ENCODE results near the gene PEX1. TPM values are rescaled to one million over a fixed set of nuclear protein-coding genes. Genes with fewer than 3 reads are reported as not detected.

PEX1 gene
- total and polyA plus RNA-seq, 4 experiments from 2014 or later: 9.6 to 38.0 (median 23.2) TPM

- ChIA-PET POLR2A (ENCODE audit: partially characterized antibody) (no interaction called here), CTCF (ENCODE audit: partially characterized antibody) (interaction anchor here (1.2 kb wide), 1 partner anchor 48 kb away, joined by 3 read pairs; no protein-coding TSS in a partner anchor)
- no peak for DNase-seq
- no peaks in the 10 kb centered on the region for H3K27me3 Mint-ChIP-seq
- no peaks in the 10 kb centered on the region for H3K9me3 Mint-ChIP-seq
- peaks cover 3% of the 10 kb centered on the region for H3K36me3 ChIP-seq (ENCODE audit: insufficient read depth, low read length)
- peaks cover 33 to 37% of the 10 kb centered on the region in 2 donors for H3K36me3 Mint-ChIP-seq
- H3K27me3 ChIP-seq (ENCODE audit: insufficient read depth, low read length): no peaks in the 10 kb centered on the region
- no peaks in the 10 kb centered on the region for H3K9me3 ChIP-seq (ENCODE audit: control insufficient read depth in 1 of 2, low read length in 2 of 2)
- H3K27ac Mint-ChIP-seq: no peak overlapping the region
- H3K4me3 Mint-ChIP-seq: no peak overlapping the region
- no peak overlapping the region for H3K4me3 ChIP-seq (ENCODE audit: low read length in 2 of 2)
- H3K4me1 ChIP-seq (ENCODE audit: insufficient read depth, low read length): no peaks in the 10 kb centered on the region
- intact Hi-C loops (cut with micrococcal nuclease): no loop called here
- peaks cover 0 to 2% (median under 1%) of the 10 kb centered on the region in 4 donors for H3K4me1 Mint-ChIP-seq
- H3K27ac ChIP-seq (ENCODE audit: low read depth, low read length): no peak overlapping the region
These were observed 19.4 kb downstream of the PEX1 start for GRCh38 chr7:92508946-92509345.

DNA sequence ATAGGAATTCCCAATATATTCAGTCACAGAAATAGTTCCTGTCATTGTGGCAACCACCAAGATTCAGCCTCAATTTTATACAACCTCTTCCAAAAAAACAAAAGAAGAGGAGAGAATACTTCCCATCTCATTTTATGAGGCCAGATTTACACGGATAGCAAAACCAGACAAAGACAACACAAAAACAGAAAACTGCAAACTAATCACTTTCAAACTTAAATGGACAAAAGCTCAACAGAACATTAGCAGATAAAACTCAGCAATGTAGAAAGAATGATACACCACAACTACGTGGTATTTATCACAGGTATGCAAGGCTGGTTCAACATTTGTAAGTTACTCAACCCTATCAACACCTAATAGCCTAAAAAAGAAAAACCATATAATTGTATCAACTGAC is 22.0 kb downstream of the PEX1 start:
- DNase-seq: no peak
- Mint-ChIP-seq H3K9me3 (no peaks in the 10 kb centered on the region), H3K4me3 (no peak overlapping the region), H3K27ac (peak overlapping the region in 2 of 7 donors; percentile 3 to 68), H3K27me3 (no peaks in the 10 kb centered on the region), H3K36me3 (peaks cover 37 to 44% of the 10 kb centered on the region in 2 donors), H3K4me1 (no peaks in the 10 kb centered on the region)
- H3K4me3 ChIP-seq (ENCODE audit: low read length in 2 of 2): no peak overlapping the region
- no peaks in the 10 kb centered on the region for H3K9me3 ChIP-seq (ENCODE audit: control insufficient read depth in 1 of 2, low read length in 2 of 2)
- no peak overlapping the region for H3K27ac ChIP-seq (ENCODE audit: low read depth, low read length)
- H3K4me1 ChIP-seq (ENCODE audit: insufficient read depth, low read length): no peaks in the 10 kb centered on the region
- ChIA-PET POLR2A (ENCODE audit: partially characterized antibody) (no interaction called here), CTCF (ENCODE audit: partially characterized antibody) (no interaction called here)
- intact Hi-C loops (cut with micrococcal nuclease): no loop called here
- H3K27me3 ChIP-seq (ENCODE audit: insufficient read depth, low read length): no peaks in the 10 kb centered on the region
- peaks cover 12% of the 10 kb centered on the region for H3K36me3 ChIP-seq (ENCODE audit: insufficient read depth, low read length)

- Mint-ChIP-seq H3K27me3 (no peaks in the 10 kb centered on the region), H3K27ac (peak overlapping the region in 1 of 7 donors; percentile 21), H3K4me1 (no peaks in the 10 kb centered on the region), H3K36me3 (peaks cover 52 to 58% of the 10 kb centered on the region in 2 donors), H3K4me3 (no peak overlapping the region), H3K9me3 (no peaks in the 10 kb centered on the region)
- intact Hi-C loops (cut with micrococcal nuclease): no loop called here
- peaks cover 25% of the 10 kb centered on the region for H3K36me3 ChIP-seq (ENCODE audit: insufficient read depth, low read length)
- no peak overlapping the region for H3K4me3 ChIP-seq (ENCODE audit: low read length in 2 of 2)
- DNase-seq: no peak
- no peaks in the 10 kb centered on the region for H3K9me3 ChIP-seq (ENCODE audit: control insufficient read depth in 1 of 2, low read length in 2 of 2)
- ChIA-PET POLR2A (ENCODE audit: partially characterized antibody) (no interaction called here), CTCF (ENCODE audit: partially characterized antibody) (no interaction called here)
- H3K27me3 ChIP-seq (ENCODE audit: insufficient read depth, low read length): no peaks in the 10 kb centered on the region
- no peaks in the 10 kb centered on the region for H3K4me1 ChIP-seq (ENCODE audit: insufficient read depth, low read length)
- no peak overlapping the region for H3K27ac ChIP-seq (ENCODE audit: low read depth, low read length)
These were observed 23.8 kb downstream of the PEX1 start for GRCh38 chr7:92504563-92504962.

DNA sequence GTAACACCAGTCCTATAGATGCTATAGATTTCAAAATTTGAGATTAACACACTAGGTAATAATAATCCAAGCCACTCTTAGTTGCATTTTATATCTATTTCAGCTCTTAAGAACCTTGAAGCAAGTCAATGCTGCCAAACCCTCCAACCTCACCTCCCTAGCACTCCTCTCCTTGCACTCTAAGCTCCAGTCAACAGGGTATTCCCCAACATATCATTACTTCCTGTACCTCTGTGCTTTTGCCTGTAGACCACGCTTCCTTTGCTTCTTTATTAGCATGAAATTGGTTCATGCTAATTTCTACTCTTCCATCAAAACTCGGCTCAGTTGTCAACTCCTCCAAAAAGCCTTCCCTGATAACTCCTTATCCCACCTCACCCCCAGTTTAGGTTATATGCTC is 24.6 kb downstream of the PEX1 start:
- Mint-ChIP-seq H3K4me3 (no peak overlapping the region), H3K4me1 (no peaks in the 10 kb centered on the region), H3K9me3 (no peaks in the 10 kb centered on the region), H3K27me3 (no peaks in the 10 kb centered on the region), H3K27ac (peak overlapping the region in 3 of 7 donors; percentile 39 to 53 (median 53)), H3K36me3 (peaks cover 54 to 61% of the 10 kb centered on the region in 2 donors)
- peaks cover 32% of the 10 kb centered on the region for H3K36me3 ChIP-seq (ENCODE audit: insufficient read depth, low read length)
- no peak overlapping the region for H3K4me3 ChIP-seq (ENCODE audit: low read length in 2 of 2)
- no peaks in the 10 kb centered on the region for H3K27me3 ChIP-seq (ENCODE audit: insufficient read depth, low read length)
- ChIA-PET POLR2A (ENCODE audit: partially characterized antibody) (no interaction called here), CTCF (ENCODE audit: partially characterized antibody) (no interaction called here)
- DNase-seq: no peak
- no peak overlapping the region for H3K27ac ChIP-seq (ENCODE audit: low read depth, low read length)
- no peaks in the 10 kb centered on the region for H3K4me1 ChIP-seq (ENCODE audit: insufficient read depth, low read length)
- intact Hi-C loops (cut with micrococcal nuclease): no loop called here
- no peaks in the 10 kb centered on the region for H3K9me3 ChIP-seq (ENCODE audit: control insufficient read depth in 1 of 2, low read length in 2 of 2)

GRCh38 chr7:92498557-92498956 is 29.8 kb downstream of the PEX1 start:
- no peak for DNase-seq
- no peak overlapping the region for H3K4me3 ChIP-seq (ENCODE audit: low read length in 2 of 2)
- H3K27ac ChIP-seq (ENCODE audit: low read depth, low read length): no peak overlapping the region
- ChIA-PET CTCF (ENCODE audit: partially characterized antibody) (no interaction called here), POLR2A (ENCODE audit: partially characterized antibody) (no interaction called here)
- H3K4me1 ChIP-seq (ENCODE audit: insufficient read depth, low read length): no peaks in the 10 kb centered on the region
- peaks cover 33% of the 10 kb centered on the region for H3K36me3 ChIP-seq (ENCODE audit: insufficient read depth, low read length)
- H3K27me3 ChIP-seq (ENCODE audit: insufficient read depth, low read length): no peaks in the 10 kb centered on the region
- Mint-ChIP-seq H3K27ac (no peak overlapping the region), H3K4me1 (no peaks in the 10 kb centered on the region), H3K4me3 (no peak overlapping the region), H3K27me3 (no peaks in the 10 kb centered on the region), H3K36me3 (peaks cover 45 to 54% of the 10 kb centered on the region in 2 donors), H3K9me3 (no peaks in the 10 kb centered on the region)
- no peaks in the 10 kb centered on the region for H3K9me3 ChIP-seq (ENCODE audit: control insufficient read depth in 1 of 2, low read length in 2 of 2)
- intact Hi-C loops (cut with micrococcal nuclease): no loop called here

DNA sequence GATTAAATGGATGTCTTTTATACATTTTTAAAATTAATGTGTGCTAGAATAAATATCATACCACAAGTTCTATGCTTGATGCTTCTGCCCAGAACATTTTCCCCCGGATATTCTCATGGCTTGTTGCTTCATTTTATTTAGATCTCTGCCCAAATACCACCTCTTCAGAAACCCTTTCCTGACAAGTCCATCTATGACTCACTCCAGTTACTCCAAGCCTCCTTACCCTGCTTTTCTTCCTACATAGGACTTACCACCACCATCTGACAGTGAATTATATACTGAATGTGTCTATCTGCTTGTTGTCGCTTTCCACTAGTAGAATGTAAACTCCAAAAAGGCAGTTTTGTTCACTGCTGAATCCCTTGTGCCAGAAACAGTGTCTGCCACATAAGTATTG is 31.4 kb downstream of the PEX1 start:
- Mint-ChIP-seq H3K27me3 (no peaks in the 10 kb centered on the region), H3K27ac (no peak overlapping the region), H3K4me1 (no peaks in the 10 kb centered on the region), H3K9me3 (no peaks in the 10 kb centered on the region), H3K4me3 (no peak overlapping the region), H3K36me3 (peaks cover 48 to 56% of the 10 kb centered on the region in 2 donors)
- Histone ChIP-seq H3K9me3 (ENCODE audit: control insufficient read depth in 1 of 2, low read length in 2 of 2) (no peaks in the 10 kb centered on the region), H3K36me3 (ENCODE audit: insufficient read depth, low read length) (peaks cover 24% of the 10 kb centered on the region), H3K4me1 (ENCODE audit: insufficient read depth, low read length) (no peaks in the 10 kb centered on the region), H3K4me3 (ENCODE audit: low read length in 2 of 2) (no peak overlapping the region), H3K27me3 (ENCODE audit: insufficient read depth, low read length) (no peaks in the 10 kb centered on the region), H3K27ac (ENCODE audit: low read depth, low read length) (no peak overlapping the region)
- DNase-seq: no peak
- POLR2A ChIA-PET (ENCODE audit: partially characterized antibody): no interaction called here
- CTCF ChIA-PET (ENCODE audit: partially characterized antibody): no interaction called here
- intact Hi-C loops (cut with micrococcal nuclease): no loop called here

DNA sequence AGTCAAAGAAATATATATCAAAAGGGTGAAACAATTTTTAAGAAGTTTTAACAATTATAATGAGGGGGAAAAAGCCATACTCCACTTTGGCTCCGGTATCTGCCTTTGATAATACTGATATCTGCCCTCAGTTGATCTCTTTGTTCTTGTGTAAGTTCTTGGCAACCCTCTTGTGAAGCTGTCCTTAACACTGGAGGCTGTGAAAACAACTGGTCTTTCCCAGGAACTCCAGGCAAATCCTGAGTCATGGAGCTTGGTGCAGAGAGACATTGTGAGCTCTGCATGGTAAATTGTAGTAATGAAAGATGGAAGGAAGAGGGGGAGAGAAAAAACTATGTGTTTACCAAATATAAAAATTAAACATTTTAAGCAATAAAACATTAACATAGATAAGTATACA is 38.7 kb downstream of the PEX1 start:
- Mint-ChIP-seq H3K27ac (peak overlapping the region in 3 of 7 donors; percentile 19 to 89 (median 43)), H3K4me1 (no peaks in the 10 kb centered on the region), H3K4me3 (no peak overlapping the region), H3K36me3 (peaks cover 41 to 55% of the 10 kb centered on the region in 2 donors), H3K27me3 (no peaks in the 10 kb centered on the region), H3K9me3 (no peaks in the 10 kb centered on the region)
- ChIA-PET POLR2A (ENCODE audit: partially characterized antibody) (no interaction called here), CTCF (ENCODE audit: partially characterized antibody) (interaction anchor here (0.8 to 1.5 kb wide), 4 partner anchors 28 to 51 kb away, joined by 3 to 6 read pairs (median 3); partner anchors contain the start of gene GATAD1)
- no peaks in the 10 kb centered on the region for H3K4me1 ChIP-seq (ENCODE audit: insufficient read depth, low read length)
- no peak overlapping the region for H3K4me3 ChIP-seq (ENCODE audit: low read length in 2 of 2)
- H3K27me3 ChIP-seq (ENCODE audit: insufficient read depth, low read length): no peaks in the 10 kb centered on the region
- H3K36me3 ChIP-seq (ENCODE audit: insufficient read depth, low read length): peaks cover 44% of the 10 kb centered on the region
- no peak for DNase-seq
- H3K9me3 ChIP-seq (ENCODE audit: control insufficient read depth in 1 of 2, low read length in 2 of 2): no peaks in the 10 kb centered on the region
- intact Hi-C loops (cut with micrococcal nuclease): no loop called here
- no peak overlapping the region for H3K27ac ChIP-seq (ENCODE audit: low read depth, low read length)

- intact Hi-C loops (cut with micrococcal nuclease): no loop called here
- Histone ChIP-seq H3K27me3 (ENCODE audit: insufficient read depth, low read length) (no peaks in the 10 kb centered on the region), H3K4me3 (ENCODE audit: low read length in 2 of 2) (no peak overlapping the region), H3K36me3 (ENCODE audit: insufficient read depth, low read length) (peaks cover 44% of the 10 kb centered on the region), H3K4me1 (ENCODE audit: insufficient read depth, low read length) (no peaks in the 10 kb centered on the region), H3K27ac (ENCODE audit: low read depth, low read length) (no peak overlapping the region), H3K9me3 (ENCODE audit: control insufficient read depth in 1 of 2, low read length in 2 of 2) (no peaks in the 10 kb centered on the region)
- Mint-ChIP-seq H3K36me3 (peaks cover 34 to 46% of the 10 kb centered on the region in 2 donors), H3K27me3 (no peaks in the 10 kb centered on the region), H3K9me3 (no peaks in the 10 kb centered on the region), H3K27ac (no peak overlapping the region), H3K4me1 (no peaks in the 10 kb centered on the region), H3K4me3 (no peak overlapping the region)
- CTCF ChIA-PET (ENCODE audit: partially characterized antibody): no interaction called here
- POLR2A ChIA-PET (ENCODE audit: partially characterized antibody): no interaction called here
- DNase-seq: no peak
These were observed 40.5 kb downstream of the PEX1 start for GRCh38 chr7:92487804-92488203.

Data from CD4-positive, alpha-beta memory T cell (primary cell).